ENCODE data around the gene CEP85L.

CEP85L gene

DNA sequence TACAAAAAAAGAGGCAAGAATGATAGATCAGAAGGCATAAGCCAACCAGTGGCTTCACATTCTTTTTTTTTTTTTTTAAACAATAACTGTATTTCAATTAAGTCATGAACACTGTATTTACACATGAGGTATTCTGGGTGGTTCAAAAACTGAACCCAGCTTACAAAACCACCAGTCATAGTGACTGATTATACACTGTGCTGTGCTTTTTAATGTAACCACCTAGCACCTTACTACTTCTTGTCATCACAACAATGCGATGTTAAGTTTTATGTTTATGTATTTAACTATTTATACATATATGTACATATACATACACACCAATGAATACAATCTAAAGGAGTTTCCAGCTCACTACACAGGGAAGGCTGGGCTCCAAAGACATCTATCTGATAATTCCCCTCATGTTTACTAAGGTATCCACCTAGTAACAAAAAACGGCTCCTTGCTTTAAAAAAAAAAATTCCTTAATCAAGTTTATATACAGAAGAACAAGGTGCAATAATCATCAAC is 190.4 kb downstream of the CEP85L start:
- no peaks in the 10 kb centered on the region for H3K79me2 ChIP-seq (ENCODE audit: insufficient read depth, low read length)
- H3K9ac ChIP-seq (ENCODE audit: low read length), result no peak overlapping the region
- H3K4me2 ChIP-seq (ENCODE audit: low read depth, low read length, poor library complexity, severe bottlenecking), result no peak overlapping the region
- H3K9me2 ChIP-seq (replicated peaks; ENCODE audit: insufficient read depth, low read length), result no peaks in the 10 kb centered on the region
- H3F3A ChIP-seq (ENCODE audit: insufficient read depth), result no peaks in the 10 kb centered on the region
- H3K27ac ChIP-seq (ENCODE audit: low read depth, low read length), result no peak overlapping the region
- TF ChIP-seq, protein P1, sequence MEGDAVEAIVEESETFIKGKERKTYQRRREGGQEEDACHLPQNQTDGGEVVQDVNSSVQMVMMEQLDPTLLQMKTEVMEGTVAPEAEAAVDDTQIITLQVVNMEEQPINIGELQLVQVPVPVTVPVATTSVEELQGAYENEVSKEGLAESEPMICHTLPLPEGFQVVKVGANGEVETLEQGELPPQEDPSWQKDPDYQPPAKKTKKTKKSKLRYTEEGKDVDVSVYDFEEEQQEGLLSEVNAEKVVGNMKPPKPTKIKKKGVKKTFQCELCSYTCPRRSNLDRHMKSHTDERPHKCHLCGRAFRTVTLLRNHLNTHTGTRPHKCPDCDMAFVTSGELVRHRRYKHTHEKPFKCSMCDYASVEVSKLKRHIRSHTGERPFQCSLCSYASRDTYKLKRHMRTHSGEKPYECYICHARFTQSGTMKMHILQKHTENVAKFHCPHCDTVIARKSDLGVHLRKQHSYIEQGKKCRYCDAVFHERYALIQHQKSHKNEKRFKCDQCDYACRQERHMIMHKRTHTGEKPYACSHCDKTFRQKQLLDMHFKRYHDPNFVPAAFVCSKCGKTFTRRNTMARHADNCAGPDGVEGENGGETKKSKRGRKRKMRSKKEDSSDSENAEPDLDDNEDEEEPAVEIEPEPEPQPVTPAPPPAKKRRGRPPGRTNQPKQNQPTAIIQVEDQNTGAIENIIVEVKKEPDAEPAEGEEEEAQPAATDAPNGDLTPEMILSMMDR (IDR thresholded peaks at IDR 0.05; ENCODE audit: insufficient read depth, low read length, poor library complexity, severe bottlenecking), result no peak
- no peak for TF ChIP-seq EZH2phosphoT487 (conservative IDR thresholded peaks at IDR 0.05; ENCODE audit: low read length)
- no peak overlapping the region for H2AFZ ChIP-seq (ENCODE audit: low read depth, low read length, severe bottlenecking)
- H3K9me3 ChIP-seq (ENCODE audit: insufficient read depth, low read length), result no peaks in the 10 kb centered on the region
- H3K27me3 ChIP-seq (ENCODE audit: low read length), result no peaks in the 10 kb centered on the region
- H3K4me3 ChIP-seq (ENCODE audit: insufficient read depth, low read length, poor library complexity, severe bottlenecking), result no peak overlapping the region
- no peaks in the 10 kb centered on the region for H4K20me1 ChIP-seq (ENCODE audit: low read depth, low read length)
- no peaks in the 10 kb centered on the region for H3K36me3 ChIP-seq (ENCODE audit: low read length)

DNA sequence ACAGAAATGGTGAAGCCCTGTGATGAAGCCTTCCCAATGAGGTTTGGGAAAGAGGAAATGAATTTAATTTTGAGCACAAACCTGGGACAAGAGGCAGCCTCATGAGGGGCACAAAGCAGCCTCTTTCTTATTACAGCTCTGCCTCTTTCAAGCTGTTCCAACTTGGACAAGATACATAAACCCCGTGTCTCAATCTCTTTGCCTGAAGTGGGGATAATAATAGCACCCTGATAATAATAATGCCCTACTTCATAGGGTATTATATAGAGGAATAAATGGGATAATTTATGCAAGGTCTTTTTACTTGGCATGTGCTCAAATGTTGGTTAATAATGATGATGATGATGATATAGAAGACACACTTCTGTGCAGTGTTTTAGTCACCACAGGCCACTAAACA is 194.4 kb downstream of the CEP85L start:
- H3K9ac ChIP-seq (ENCODE audit: low read length), result no peak overlapping the region
- no peaks in the 10 kb centered on the region for H3K9me2 ChIP-seq (replicated peaks; ENCODE audit: insufficient read depth, low read length)
- H4K20me1 ChIP-seq (ENCODE audit: low read depth, low read length), result no peaks in the 10 kb centered on the region
- no peak overlapping the region for H3K4me3 ChIP-seq (ENCODE audit: insufficient read depth, low read length, poor library complexity, severe bottlenecking)
- no peak overlapping the region for H3K27ac ChIP-seq (ENCODE audit: low read depth, low read length)
- no peaks in the 10 kb centered on the region for H3K36me3 ChIP-seq (ENCODE audit: low read length)
- H3F3A ChIP-seq (ENCODE audit: insufficient read depth), result no peaks in the 10 kb centered on the region
- no peaks in the 10 kb centered on the region for H3K9me3 ChIP-seq (ENCODE audit: insufficient read depth, low read length)
- H2AFZ ChIP-seq (ENCODE audit: low read depth, low read length, severe bottlenecking), result no peak overlapping the region
- no peak overlapping the region for H3K4me2 ChIP-seq (ENCODE audit: low read depth, low read length, poor library complexity, severe bottlenecking)
- H3K27me3 ChIP-seq (ENCODE audit: low read length), result no peaks in the 10 kb centered on the region
- TF ChIP-seq, protein P1 (IDR thresholded peaks at IDR 0.05; ENCODE audit: insufficient read depth, low read length, poor library complexity, severe bottlenecking), result no peak
- no peak for TF ChIP-seq EZH2phosphoT487 (conservative IDR thresholded peaks at IDR 0.05; ENCODE audit: low read length)
- H3K79me2 ChIP-seq (ENCODE audit: insufficient read depth, low read length), result no peaks in the 10 kb centered on the region

DNA sequence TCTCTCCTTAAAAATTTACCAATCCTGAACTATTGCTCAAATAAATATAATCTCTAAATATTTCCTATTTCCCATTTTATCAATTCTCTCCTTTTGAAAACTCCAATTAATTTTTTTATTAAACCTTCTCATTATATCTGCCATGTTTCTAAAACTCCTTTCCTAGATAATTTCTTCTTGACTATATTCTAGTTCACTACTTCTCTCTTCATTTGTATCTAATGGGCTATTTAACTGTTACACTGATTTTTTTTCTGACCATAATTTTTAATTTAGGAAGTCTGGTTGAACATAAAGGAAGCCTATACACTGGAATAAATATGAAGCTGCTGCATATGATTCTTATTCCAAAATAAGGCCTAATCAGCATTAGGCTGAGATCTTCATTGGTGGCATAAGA is 199.6 kb downstream of the CEP85L start:
- Histone ChIP-seq H3K27ac (ENCODE audit: low read depth, low read length) (no peak overlapping the region), H3K36me3 (ENCODE audit: low read length) (no peaks in the 10 kb centered on the region), H3K4me2 (ENCODE audit: low read depth, low read length, poor library complexity, severe bottlenecking) (no peak overlapping the region), H2AFZ (ENCODE audit: low read depth, low read length, severe bottlenecking) (no peak overlapping the region), H3K9ac (ENCODE audit: low read length) (no peak overlapping the region), H4K20me1 (ENCODE audit: low read depth, low read length) (no peaks in the 10 kb centered on the region), H3F3A (ENCODE audit: insufficient read depth) (no peaks in the 10 kb centered on the region), H3K27me3 (ENCODE audit: low read length) (no peaks in the 10 kb centered on the region), H3K79me2 (ENCODE audit: insufficient read depth, low read length) (no peaks in the 10 kb centered on the region), H3K4me3 (ENCODE audit: insufficient read depth, low read length, poor library complexity, severe bottlenecking) (no peak overlapping the region), H3K9me3 (ENCODE audit: insufficient read depth, low read length) (no peaks in the 10 kb centered on the region), H3K9me2 (replicated peaks; ENCODE audit: insufficient read depth, low read length) (no peaks in the 10 kb centered on the region)
- TF ChIP-seq EZH2phosphoT487 (conservative IDR thresholded peaks at IDR 0.05; ENCODE audit: low read length), result no peak
- TF ChIP-seq, protein P1 (IDR thresholded peaks at IDR 0.05; ENCODE audit: insufficient read depth, low read length, poor library complexity, severe bottlenecking), result no peak
